Hepatocyte (in vitro differentiated cells): Measurements from ENCODE around the gene DSG1.

Source experiments
- EZH2 ChIP-seq: fragments of 200-600 bp; sonication (generic); IDR thresholded peaks from 2 replicates; pipeline ENCODE4 v1.6.1; 2016; ENCODE audit warnings: antibody characterized with exemption, mild to moderate bottlenecking, borderline replicate concordance
- EZH2phosphoT487 ChIP-seq: fragments of 200-600 bp; sonication (generic); IDR thresholded peaks from one replicate; pipeline ENCODE4 v1.6.1; 2018; ENCODE audit warnings: antibody characterized with exemption, mild to moderate bottlenecking, low read depth, moderate library complexity; ENCODE audit not compliant: unreplicated experiment, severe bottlenecking
- TF ChIP-seq, protein P1 (sequence below): fragments of 200-600 bp; sonication (generic); IDR thresholded peaks from 2 replicates; pipeline ENCODE4 v1.5.1; 2016; ENCODE audit warnings: antibody characterized with exemption, mild to moderate bottlenecking; ENCODE audit not compliant: poor library complexity

DNA sequence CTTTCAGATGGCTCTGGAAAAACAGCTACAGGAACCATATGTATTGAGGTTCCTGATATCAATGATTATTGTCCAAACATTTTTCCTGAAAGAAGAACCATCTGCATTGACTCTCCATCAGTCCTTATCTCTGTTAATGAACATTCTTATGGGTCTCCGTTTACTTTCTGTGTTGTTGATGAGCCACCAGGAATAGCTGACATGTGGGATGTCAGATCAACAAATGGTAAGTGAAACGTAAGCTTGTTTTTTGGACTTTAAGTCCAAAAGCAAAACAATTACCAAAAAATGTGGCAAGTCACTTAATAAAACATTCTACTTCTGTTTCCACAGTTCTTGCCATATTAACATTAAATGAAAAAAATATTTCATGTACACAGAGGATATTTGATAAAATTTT lies 85.4 kb downstream of the DSG1 start:
- no peak for TF ChIP-seq EZH2phosphoT487
- TF ChIP-seq, protein P1, sequence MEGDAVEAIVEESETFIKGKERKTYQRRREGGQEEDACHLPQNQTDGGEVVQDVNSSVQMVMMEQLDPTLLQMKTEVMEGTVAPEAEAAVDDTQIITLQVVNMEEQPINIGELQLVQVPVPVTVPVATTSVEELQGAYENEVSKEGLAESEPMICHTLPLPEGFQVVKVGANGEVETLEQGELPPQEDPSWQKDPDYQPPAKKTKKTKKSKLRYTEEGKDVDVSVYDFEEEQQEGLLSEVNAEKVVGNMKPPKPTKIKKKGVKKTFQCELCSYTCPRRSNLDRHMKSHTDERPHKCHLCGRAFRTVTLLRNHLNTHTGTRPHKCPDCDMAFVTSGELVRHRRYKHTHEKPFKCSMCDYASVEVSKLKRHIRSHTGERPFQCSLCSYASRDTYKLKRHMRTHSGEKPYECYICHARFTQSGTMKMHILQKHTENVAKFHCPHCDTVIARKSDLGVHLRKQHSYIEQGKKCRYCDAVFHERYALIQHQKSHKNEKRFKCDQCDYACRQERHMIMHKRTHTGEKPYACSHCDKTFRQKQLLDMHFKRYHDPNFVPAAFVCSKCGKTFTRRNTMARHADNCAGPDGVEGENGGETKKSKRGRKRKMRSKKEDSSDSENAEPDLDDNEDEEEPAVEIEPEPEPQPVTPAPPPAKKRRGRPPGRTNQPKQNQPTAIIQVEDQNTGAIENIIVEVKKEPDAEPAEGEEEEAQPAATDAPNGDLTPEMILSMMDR, result no peak
- TF ChIP-seq EZH2, result no peak
